Peyer's patch (tissue), 4 donors: Measurements from ENCODE around the gene BAIAP2. TPM values are rescaled to one million over a fixed set of nuclear protein-coding genes. Genes with fewer than 3 reads are reported as not detected.

Experiments
- DNase-seq, 3 donors: peaks; one replicate each; pipeline ENCODE4 v3.0.0-alpha.2; 2017 to 2019
- H3K27ac ChIP-seq, 4 donors: fragments of 200-600 bp; sonication (generic); one replicate each; pipeline ENCODE4 v1.5.1; 2016 to 2019
- H3K27me3 ChIP-seq, 2 donors: fragments of 200-600 bp; sonication (generic); one replicate each; pipeline ENCODE4 v1.5.1; 2019
- H3K36me3 ChIP-seq, 3 donors: fragments of 200-600 bp; sonication (generic); one replicate each; pipeline ENCODE4 v1.5.1; 2016 to 2019
- H3K4me1 ChIP-seq, 4 donors: fragments of 200-600 bp; sonication (generic); one replicate each; pipeline ENCODE4 v1.5.1; 2016 to 2019
- H3K4me3 ChIP-seq, 4 donors: fragments of 200-600 bp; sonication (generic); 1 replicate in 3 of 4; 2 replicates in 1 of 4; pipeline ENCODE4 v1.5.1; 2016 to 2019; ENCODE audit warnings: mild to moderate bottlenecking in 1 of 4
- H3K9me3 ChIP-seq, 4 donors: fragments of 200-600 bp; sonication (generic); one replicate each; pipeline ENCODE4 v1.5.1; 2016 to 2019; ENCODE audit warnings: mild to moderate bottlenecking in 1 of 4
- CTCF ChIP-seq, 6 experiments: fragments of 450-650 bp in 4 of 6; fragments of 200-600 bp in 2 of 6; sonication (generic) in 1 of 6; IDR thresholded peaks; one replicate each; pipeline ENCODE4 v1.5.1; 2017 to 2019; ENCODE audit warnings: antibody characterized with exemption in 6 of 6, mild to moderate bottlenecking in 3 of 6, moderate library complexity in 1 of 6
- POLR2A ChIP-seq, 2 donors: fragments of 450-650 bp; IDR thresholded peaks; one replicate each; pipeline ENCODE4 v1.5.1; 2017; ENCODE audit warnings: antibody characterized with exemption in 2 of 2, mild to moderate bottlenecking in 2 of 2, moderate library complexity in 2 of 2
- total RNA-seq, 4 donors: library from RNA; depleted of rRNA; stranded (reverse); fragments of >200 nt; gene quantifications; one replicate each; pipeline ENCODE4 v1.1.0, GENCODE V29; 2016

Gene BAIAP2
- total RNA-seq, 4 donors from 2014 or later: 10.2 to 61.9 (median 17.6) TPM

- no peak for TF ChIP-seq CTCF (IDR thresholded peaks at IDR 0.05)
- no peak for TF ChIP-seq POLR2A (IDR thresholded peaks at IDR 0.05)
- Histone ChIP-seq H3K36me3 (no peaks in the 10 kb centered on the region), H3K27ac (no peak overlapping the region)
Measured at GRCh38 chr17:81161972-81162371, 127.0 kb downstream of the BAIAP2 start.

GRCh38 chr17:81162491-81162890 lies 127.5 kb downstream of the BAIAP2 start:
- Histone ChIP-seq H3K27me3 (peaks cover 0 to 4% of the 10 kb centered on the region in 2 donors), H3K27ac (no peak overlapping the region), H3K4me3 (no peak overlapping the region), H3K4me1 (peaks cover 0 to 8% (median 2%) of the 10 kb centered on the region in 4 donors), H3K36me3 (no peaks in the 10 kb centered on the region), H3K9me3 (no peaks in the 10 kb centered on the region)
- no peak for TF ChIP-seq CTCF (IDR thresholded peaks at IDR 0.05)
- no peak for TF ChIP-seq POLR2A (IDR thresholded peaks at IDR 0.05)
- DNase-seq: no peak

More at GRCh38 chr17:81161972-81162371, 127.0 kb downstream of the BAIAP2 start:
- Histone ChIP-seq H3K27me3 (peaks cover 0 to 4% of the 10 kb centered on the region in 2 donors), H3K4me3 (no peak overlapping the region), H3K9me3 (no peaks in the 10 kb centered on the region), H3K4me1 (peaks cover 0 to 8% (median 2%) of the 10 kb centered on the region in 4 donors)
- no peak for DNase-seq

- Histone ChIP-seq H3K4me3 (no peak overlapping the region), H3K27me3 (peaks cover 0 to 4% of the 10 kb centered on the region in 2 donors), H3K4me1 (peaks cover 0 to 8% (median 2%) of the 10 kb centered on the region in 4 donors), H3K27ac (no peak overlapping the region), H3K36me3 (no peaks in the 10 kb centered on the region), H3K9me3 (no peaks in the 10 kb centered on the region)
- no peak for TF ChIP-seq CTCF (IDR thresholded peaks at IDR 0.05)
- no peak for TF ChIP-seq POLR2A (IDR thresholded peaks at IDR 0.05)
- DNase-seq: no peak
Measured at GRCh38 chr17:81163051-81163695, 128.2 kb downstream of the BAIAP2 start.

- Histone ChIP-seq H3K4me3 (no peak overlapping the region), H3K9me3 (no peaks in the 10 kb centered on the region), H3K27me3 (peaks cover 0 to 4% of the 10 kb centered on the region in 2 donors), H3K36me3 (no peaks in the 10 kb centered on the region), H3K4me1 (peaks cover 0 to 8% (median 2%) of the 10 kb centered on the region in 4 donors), H3K27ac (no peak overlapping the region)
- no peak for DNase-seq
- TF ChIP-seq POLR2A (IDR thresholded peaks at IDR 0.05) (no peak), CTCF (IDR thresholded peaks at IDR 0.05) (no peak)
Measured at GRCh38 chr17:81163703-81164370, 128.9 kb downstream of the BAIAP2 start.

GRCh38 chr17:81164371-81165245 lies 129.7 kb downstream of the BAIAP2 start:
- no peak for TF ChIP-seq CTCF (IDR thresholded peaks at IDR 0.05)
- TF ChIP-seq POLR2A (IDR thresholded peaks at IDR 0.05): no peak
- no peak overlapping the region for H3K27ac ChIP-seq
- H3K4me1 ChIP-seq: peaks cover 0 to 8% (median 2%) of the 10 kb centered on the region in 4 donors
- no peaks in the 10 kb centered on the region for H3K9me3 ChIP-seq
- H3K4me3 ChIP-seq: no peak overlapping the region
- no peaks in the 10 kb centered on the region for H3K36me3 ChIP-seq
- peaks cover 0 to 4% of the 10 kb centered on the region in 2 donors for H3K27me3 ChIP-seq
- DNase-seq: no peak
